H1 (cell line): ENCODE results near the gene AFF1. TPM values are rescaled to one million over a fixed set of nuclear protein-coding genes. Genes with fewer than 3 reads are reported as not detected.

Experiments
- HDAC6 ChIP-seq: IDR thresholded peaks from one replicate; pipeline ENCODE4 v1.7.1; 2012; ENCODE audit warnings: low read depth, mild to moderate bottlenecking, inconsistent platforms, low read length, moderate library complexity
- MAFK ChIP-seq: IDR thresholded peaks from 2 replicates; pipeline ENCODE4 v1.6.1; 2012; ENCODE audit warnings: low read depth, mild to moderate bottlenecking, improper control_type of control experiment, low read length
- RAD21 ChIP-seq, 2 experiments: IDR thresholded peaks in 1 of 2; conservative IDR thresholded peaks in 1 of 2; 2 replicates each; pipeline ENCODE4 v1.6.1; 2011; ENCODE audit warnings: low read depth in 2 of 2, low read length in 2 of 2, improper control_type of control experiment in 1 of 2, inconsistent platforms in 1 of 2, mild to moderate bottlenecking in 1 of 2, moderate library complexity in 1 of 2
- RXRA ChIP-seq: IDR thresholded peaks from 2 replicates; pipeline ENCODE4 v1.6.1; 2011; ENCODE audit warnings: low read depth, mild to moderate bottlenecking, low read length, moderate library complexity; ENCODE audit not compliant: insufficient read depth
- SUZ12 ChIP-seq: fragments of 200-600 bp; sonication (generic); IDR thresholded peaks from 2 replicates; pipeline ENCODE4 v1.6.1; 2012; ENCODE audit warnings: mild to moderate bottlenecking, inconsistent platforms, low read length, moderate library complexity, mixed read lengths
- USF2 ChIP-seq: IDR thresholded peaks from 2 replicates; pipeline ENCODE4 v1.6.1; 2011; ENCODE audit warnings: low read length, improper control_type of control experiment
- polyA plus RNA-seq, 7 experiments: library from polyadenylated mRNA; depleted of rRNA in 3 of 7; stranded (reverse) in 5 of 7; unstranded in 2 of 7; fragments of >200 nt in 5 of 7; fragments of 200-250 nt in 2 of 7; gene quantifications; 1 replicate in 5 of 7; 2 replicates in 1 of 7; 4 replicates in 1 of 7; pipeline versions ENCODE4 v1.2.1 to v1.2.3, GENCODE V29; 2011 to 2013; ENCODE audit warnings: missing spikeins in 2 of 7, mixed read lengths in 2 of 7
- total RNA-seq: library from RNA; stranded (reverse); fragmentation: NEBNext Ultra II Directional; extraction: Animal tissue kit (Norgen Biotek cat#: 25700); gene quantifications from 2 replicates; pipeline ENCODE4 v1.2.1, GENCODE V29; 2021
- TF ChIP-seq, protein P1 (sequence below): IDR thresholded peaks from 2 replicates; pipeline ENCODE4 v1.6.1; 2011; ENCODE audit warnings: low read depth, mild to moderate bottlenecking, low read length; ENCODE audit not compliant: insufficient read depth

AFF1 gene
- total and polyA plus RNA-seq, 2 of the 8 experiments (the other 6 are each of a cell fraction or from before 2014, with no cell fraction given) = 14.8 to 85.5 TPM

- TF ChIP-seq USF2 (no peak), HDAC6 (no peak), RXRA (no peak), SUZ12 (no peak), MAFK (no peak), RAD21 (IDR thresholded peaks at IDR 0.05 in 1 of 2, conservative IDR thresholded peaks at IDR 0.05 in 1 of 2; ENCODE audit: low read depth in 2 of 2, low read length in 2 of 2) (no peak)
- TF ChIP-seq, protein P1, sequence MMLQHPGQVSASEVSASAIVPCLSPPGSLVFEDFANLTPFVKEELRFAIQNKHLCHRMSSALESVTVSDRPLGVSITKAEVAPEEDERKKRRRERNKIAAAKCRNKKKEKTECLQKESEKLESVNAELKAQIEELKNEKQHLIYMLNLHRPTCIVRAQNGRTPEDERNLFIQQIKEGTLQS = no peak
Measured at GRCh38 chr4:87109121-87109520, 174.3 kb downstream of the AFF1 start (continued).
